Muscle of leg (tissue), 11 donors: ENCODE data around the gene CYTH4. TPM values are rescaled to one million over a fixed set of nuclear protein-coding genes. Genes with fewer than 3 reads are reported as not detected.

Source experiments
- DNase-seq: peaks from one replicate; pipeline ENCODE4 v3.0.0; 2013
- H3K27ac ChIP-seq: one replicate; pipeline ENCODE4 v1.5.1; 2013; ENCODE audit warnings: mild to moderate bottlenecking, low read length, control low read depth
- H3K27me3 ChIP-seq: one replicate; pipeline ENCODE4 v1.6.1; 2013; ENCODE audit warnings: low read length; ENCODE audit not compliant: control insufficient read depth, insufficient read depth
- H3K36me3 ChIP-seq: one replicate; pipeline ENCODE4 v1.6.1; 2013; ENCODE audit warnings: low read length; ENCODE audit not compliant: control insufficient read depth, insufficient read depth
- H3K4me1 ChIP-seq: one replicate; pipeline ENCODE4 v1.6.1; 2013; ENCODE audit warnings: low read length; ENCODE audit not compliant: control insufficient read depth, insufficient read depth
- H3K4me3 ChIP-seq: one replicate; pipeline ENCODE4 v1.5.1; 2013; ENCODE audit warnings: low read length, control low read depth
- H3K9me3 ChIP-seq: replicated peaks from 2 replicates; pipeline ENCODE4 v1.6.1; 2013; ENCODE audit warnings: low read depth, low read length; ENCODE audit not compliant: control insufficient read depth
- WGBS: methylation state at CpG from one replicate; pipeline ENCODE4 v1.1.5; 2013; ENCODE audit warnings: missing lambda C conversion rate; ENCODE audit not compliant: insufficient coverage; 5-methylcytosine and 5-hydroxymethylcytosine counted together
- polyA plus RNA-seq, 8 donors: library from polyadenylated mRNA; unstranded; fragments of 120-200 nt; gene quantifications; one replicate each; pipeline versions ENCODE4 v1.2.1 to v1.2.3, GENCODE V29; 2013; ENCODE audit warnings: inconsistent platforms in 1 of 8, low replicate concordance in 1 of 8; ENCODE audit not compliant: insufficient read length in 8 of 8, insufficient read depth in 1 of 8
- total RNA-seq: library from RNA; stranded (reverse); fragments of 120-200 nt; gene quantifications from one replicate; pipeline ENCODE4 v1.2.4, GENCODE V29; 2013

CYTH4 gene
- total and polyA plus RNA-seq, 9 donors, result 4.6 to 9.6 (median 5.8) TPM

DNA sequence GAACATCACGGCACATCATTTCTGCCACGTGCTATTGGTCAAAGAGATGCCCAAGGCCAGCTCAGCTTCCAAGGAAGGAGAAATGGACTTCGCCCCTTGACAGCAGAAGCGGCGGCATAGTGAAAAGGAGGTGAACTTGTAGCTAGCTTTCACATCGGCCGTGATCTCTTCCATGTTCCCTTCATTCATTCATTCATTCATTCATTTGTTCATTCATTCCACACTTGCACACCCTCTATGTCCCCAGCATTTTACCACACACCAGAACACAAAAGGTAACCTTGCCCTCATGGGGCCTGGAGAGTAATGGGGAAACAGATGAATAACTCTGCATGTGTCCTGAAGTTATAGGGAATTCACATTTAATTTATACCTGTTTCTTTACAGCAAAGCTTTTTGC is 1.1 kb upstream of the CYTH4 start:
- peaks cover 4% of the 10 kb centered on the region for H3K9me3 ChIP-seq
- 86% methylated on average over 4 of the region's 7 CpGs for WGBS
- H3K36me3 ChIP-seq, result no peaks in the 10 kb centered on the region
- no peak for DNase-seq
- peaks cover 7% of the 10 kb centered on the region for H3K27me3 ChIP-seq
- no peak overlapping the region for H3K4me3 ChIP-seq
- no peak overlapping the region for H3K27ac ChIP-seq
- peaks cover 13% of the 10 kb centered on the region for H3K4me1 ChIP-seq

DNA sequence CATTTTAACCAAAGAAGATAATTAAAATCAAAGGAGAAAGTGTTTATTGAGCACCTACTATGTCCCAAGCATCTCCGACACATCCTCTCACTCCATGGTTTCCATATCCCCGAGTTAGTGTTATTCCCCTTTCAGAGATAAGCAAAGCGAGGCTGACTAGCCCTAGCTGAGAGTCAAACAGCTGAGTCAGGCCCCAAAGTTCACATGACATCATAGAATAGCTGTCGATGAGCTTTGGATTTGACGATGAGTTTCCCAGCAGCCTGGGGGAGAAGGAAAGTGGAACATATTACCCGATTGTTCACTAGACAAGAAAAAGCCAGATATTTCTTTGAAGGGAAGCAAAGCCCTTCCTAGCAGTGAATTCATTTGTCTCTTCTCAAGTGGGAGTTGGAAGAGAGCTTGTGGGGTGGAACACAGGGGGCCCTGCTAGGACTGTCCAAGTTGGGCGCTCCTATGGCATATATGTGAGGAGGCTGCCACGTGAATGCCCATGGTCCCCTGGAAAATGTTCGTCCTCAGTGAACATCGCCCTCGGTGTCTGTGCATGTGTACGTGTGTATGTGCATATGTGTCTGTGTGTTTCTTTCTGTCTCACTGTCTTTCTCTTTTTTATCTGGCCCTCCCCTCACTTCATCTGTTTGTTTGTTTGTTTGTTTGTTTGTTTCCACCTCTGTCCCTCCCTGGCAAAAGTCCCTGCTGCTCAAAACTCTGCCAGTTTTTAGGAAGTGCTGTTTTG is 493 bp upstream of the CYTH4 start:
- Histone ChIP-seq H3K27ac (peak overlapping the region; percentile 63), H3K9me3 (peaks cover 4% of the 10 kb centered on the region), H3K27me3 (peaks cover 7% of the 10 kb centered on the region), H3K4me3 (peak overlapping the region; percentile 36), H3K4me1 (peaks cover 13% of the 10 kb centered on the region), H3K36me3 (no peaks in the 10 kb centered on the region)
- 76% methylated on average over 5 of the region's 12 CpGs for WGBS
- DNase-seq, result no peak

DNA sequence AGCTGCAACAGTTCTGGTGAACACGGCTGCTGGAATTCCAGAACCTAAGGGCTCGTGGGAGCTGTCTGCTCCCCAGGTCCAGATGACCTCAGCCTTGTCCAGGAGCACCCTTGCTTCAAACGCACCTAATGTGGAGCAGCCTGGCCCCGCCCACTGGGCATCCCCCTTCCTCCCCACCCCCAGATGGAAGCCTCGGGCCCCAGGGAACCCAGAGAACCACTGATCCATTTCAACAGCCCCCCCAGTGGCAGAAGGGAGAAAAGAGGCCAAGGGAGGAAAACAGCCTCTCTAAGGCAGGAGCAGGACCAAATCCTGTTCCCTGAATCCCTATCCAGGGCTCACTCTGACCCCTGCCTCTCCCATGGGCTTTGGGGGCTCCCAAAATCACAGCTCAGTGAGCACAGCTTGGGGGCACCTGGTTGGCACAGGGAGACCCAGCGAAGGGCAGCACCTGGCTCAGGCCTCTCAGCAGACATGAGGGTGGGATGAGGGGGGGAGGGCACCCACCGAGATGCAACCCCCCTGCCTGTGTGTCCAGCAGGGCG is 1.2 kb downstream of the CYTH4 start:
- Histone ChIP-seq H3K27me3 (peaks cover 3% of the 10 kb centered on the region), H3K4me3 (peak overlapping the region; percentile 36), H3K4me1 (peaks cover 13% of the 10 kb centered on the region), H3K36me3 (no peaks in the 10 kb centered on the region), H3K27ac (no peak overlapping the region), H3K9me3 (peaks cover 4% of the 10 kb centered on the region)
- 40% methylated on average over 3 of the region's 8 CpGs for WGBS
- DNase-seq, result peak; percentile 44

DNA sequence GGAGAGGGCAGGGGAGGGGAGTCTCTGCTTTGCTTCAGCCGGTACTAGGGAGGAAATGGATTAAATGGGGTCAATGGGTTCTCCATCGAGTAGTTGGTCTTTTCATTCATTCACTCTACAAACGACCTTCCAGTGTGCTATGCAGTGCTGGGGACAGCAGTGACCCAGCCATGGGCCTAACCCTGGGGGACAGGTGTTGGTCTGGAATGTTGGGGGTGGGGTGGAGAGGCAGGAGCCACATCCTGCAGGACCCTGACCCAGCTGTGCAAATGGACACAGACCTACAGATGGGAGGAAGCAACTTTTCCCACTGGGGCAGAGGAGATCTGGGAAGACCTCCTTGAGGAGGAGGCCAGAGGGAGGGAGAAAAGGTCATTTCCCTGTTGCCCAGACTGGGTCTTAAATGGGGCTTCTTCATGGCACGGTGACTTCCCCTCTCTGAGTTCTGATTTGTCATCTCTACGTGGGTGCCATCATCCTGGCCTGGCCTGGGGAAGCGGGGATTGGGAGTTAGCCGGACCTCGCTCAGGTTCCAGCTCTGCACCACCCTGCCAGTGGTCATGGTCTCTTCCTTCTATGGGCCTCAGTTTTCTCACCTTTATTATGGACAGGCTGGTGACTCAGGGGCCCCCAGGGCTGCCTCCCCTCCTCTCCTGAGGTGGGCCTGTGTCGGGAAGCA is 2.0 kb downstream of the CYTH4 start:
- Histone ChIP-seq H3K27ac (peak overlapping the region; percentile 22), H3K4me1 (peaks cover 13% of the 10 kb centered on the region), H3K9me3 (peaks cover 4% of the 10 kb centered on the region), H3K36me3 (no peaks in the 10 kb centered on the region), H3K27me3 (peaks cover 3% of the 10 kb centered on the region), H3K4me3 (peak overlapping the region; percentile 28)
- DNase-seq, result no peak
- 80% methylated on average over 5 of the region's 9 CpGs for WGBS

DNA sequence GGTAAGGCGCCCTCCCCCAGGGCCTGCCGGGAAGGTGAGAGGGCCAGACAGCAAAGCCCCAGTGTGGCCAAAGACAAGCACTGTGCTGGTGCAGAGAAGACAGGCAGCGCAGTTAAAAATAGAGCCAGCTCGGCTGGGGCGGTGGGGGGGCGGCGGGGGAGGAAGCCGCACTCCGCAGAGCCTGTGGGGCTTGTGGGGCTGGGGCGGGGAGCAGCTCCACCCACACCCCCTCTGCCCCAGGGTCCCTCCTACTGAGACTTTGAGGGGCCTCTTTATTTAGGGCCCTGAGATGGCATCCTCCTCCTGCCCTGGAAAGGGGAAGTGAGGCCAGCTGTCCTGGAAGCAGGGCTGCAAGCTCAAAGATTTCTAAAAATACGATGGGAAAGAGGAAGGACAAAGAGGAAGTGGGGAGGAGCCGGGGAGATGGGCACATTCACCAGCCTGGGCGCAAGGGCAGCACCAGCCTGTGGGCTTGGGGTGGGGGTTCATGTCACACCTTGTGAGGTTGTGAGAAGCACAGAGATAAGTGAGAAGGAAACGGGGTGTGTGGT is 2.6 kb downstream of the CYTH4 start:
- Histone ChIP-seq H3K27ac (peak overlapping the region; percentile 22), H3K27me3 (peaks cover 3% of the 10 kb centered on the region), H3K9me3 (peaks cover 4% of the 10 kb centered on the region), H3K36me3 (no peaks in the 10 kb centered on the region), H3K4me3 (no peak overlapping the region), H3K4me1 (peaks cover 9% of the 10 kb centered on the region)
- WGBS, result 40% methylated on average over 4 of the region's 14 CpGs
- peak; percentile 86 for DNase-seq

DNA sequence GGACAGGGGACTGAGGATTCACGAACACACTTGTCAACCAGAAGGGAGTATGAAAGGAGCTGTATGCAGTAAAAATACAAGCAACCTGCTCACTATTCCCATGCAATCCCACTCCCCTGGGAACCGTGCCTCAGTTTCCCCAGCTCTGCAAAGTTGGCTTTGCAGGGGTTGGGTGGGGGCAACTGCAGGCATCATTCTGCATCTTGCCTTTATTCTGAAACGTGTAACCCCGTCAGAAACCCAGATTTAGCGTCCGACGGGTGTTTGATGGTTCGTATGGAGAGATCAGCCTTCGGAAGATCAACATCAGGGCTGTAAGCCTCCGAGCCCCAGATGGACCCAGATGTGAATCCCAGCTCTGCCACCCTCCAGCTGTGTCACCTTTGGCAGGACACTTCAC is 3.6 kb downstream of the CYTH4 start:
- peaks cover under 1% of the 10 kb centered on the region for H3K9me3 ChIP-seq
- H3K4me1 ChIP-seq, result peaks cover 8% of the 10 kb centered on the region
- no peak overlapping the region for H3K4me3 ChIP-seq
- no peak for DNase-seq
- WGBS, result 87% methylated on average over 8 of the region's 10 CpGs
- no peak overlapping the region for H3K27ac ChIP-seq
- no peaks in the 10 kb centered on the region for H3K36me3 ChIP-seq
- peaks cover 3% of the 10 kb centered on the region for H3K27me3 ChIP-seq

DNA sequence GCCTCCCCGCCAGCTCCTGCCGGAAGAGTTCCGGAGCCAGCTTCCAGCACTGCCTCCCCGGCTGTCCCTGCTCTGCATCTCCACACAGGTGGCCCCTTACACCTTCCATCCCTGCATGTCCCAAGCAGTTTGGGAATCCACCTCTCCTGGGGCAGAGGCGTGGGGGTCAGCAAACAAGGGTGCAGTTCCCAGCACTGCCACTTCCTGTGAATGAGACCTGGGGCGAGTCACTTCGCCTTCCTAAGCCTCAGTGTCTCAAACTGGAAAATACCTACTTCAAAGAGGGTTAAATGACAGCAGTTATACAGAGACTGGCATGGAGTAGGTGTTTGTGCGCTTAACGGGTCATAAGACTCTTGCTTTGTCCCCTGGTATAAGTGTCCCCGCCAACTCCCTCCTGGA is 5.2 kb downstream of the CYTH4 start:
- no peaks in the 10 kb centered on the region for H3K36me3 ChIP-seq
- WGBS, result 82% methylated on average over 7 of the region's 10 CpGs

DNA sequence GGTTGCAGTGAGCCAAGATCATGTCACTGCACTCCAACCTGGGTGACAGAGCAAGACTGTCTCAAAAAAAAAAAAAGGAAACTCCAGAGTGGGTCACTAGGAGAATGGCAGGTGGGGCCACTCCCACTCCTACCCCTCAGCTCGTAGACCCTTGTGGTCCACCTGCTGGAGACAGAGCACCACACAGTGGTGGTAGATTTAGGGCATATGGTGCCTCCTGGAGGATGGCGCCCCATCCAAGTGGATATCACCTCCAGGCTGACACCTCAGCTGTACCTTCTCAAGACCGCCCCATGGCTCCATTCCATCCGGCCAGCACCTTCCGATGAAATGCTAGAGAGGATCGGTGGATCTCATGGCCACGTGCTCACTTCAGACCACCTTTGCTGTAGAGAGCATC is 6.2 kb downstream of the CYTH4 start:
- Histone ChIP-seq H3K27me3 (peaks cover 2% of the 10 kb centered on the region), H3K4me1 (peaks cover 11% of the 10 kb centered on the region), H3K9me3 (peaks cover 2% of the 10 kb centered on the region), H3K36me3 (no peaks in the 10 kb centered on the region), H3K4me3 (no peak overlapping the region), H3K27ac (no peak overlapping the region)
- DNase-seq, result no peak
- WGBS, result 95% methylated on average over 4 of the region's 7 CpGs

More for the DNA sequence above, 5.2 kb downstream of the CYTH4 start:
- Histone ChIP-seq H3K4me1 (peaks cover 11% of the 10 kb centered on the region), H3K4me3 (no peak overlapping the region), H3K27me3 (peaks cover 2% of the 10 kb centered on the region), H3K9me3 (peaks cover 2% of the 10 kb centered on the region), H3K27ac (no peak overlapping the region)
- no peak for DNase-seq

DNA sequence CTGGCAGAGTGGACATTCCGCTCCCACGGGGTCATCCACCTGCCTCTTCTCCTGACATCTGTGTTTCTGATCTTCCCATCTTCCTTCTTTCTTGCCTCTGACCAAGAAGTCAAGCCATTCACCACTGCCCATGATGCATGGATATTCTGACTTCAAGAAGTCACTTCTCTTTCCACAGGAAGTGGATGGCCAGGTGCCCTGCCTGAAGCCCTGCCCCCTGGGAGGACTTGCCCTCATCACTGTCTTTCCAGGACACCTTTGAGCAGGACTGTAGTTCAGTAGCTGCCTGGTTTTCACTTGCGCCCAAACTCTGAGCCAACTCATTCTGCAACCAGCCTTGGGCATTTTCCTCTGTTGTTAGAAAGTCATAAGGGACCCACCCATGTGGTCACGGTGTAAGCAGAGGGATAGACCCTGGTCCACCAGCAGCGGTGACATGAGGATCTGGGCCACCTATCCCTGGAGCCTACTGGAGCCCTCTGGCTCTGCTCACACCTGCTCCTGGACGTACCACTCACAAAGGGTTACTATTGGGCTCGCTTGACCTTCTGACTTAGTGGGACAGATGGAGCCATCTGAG is 6.9 kb downstream of the CYTH4 start:
- peaks cover 10% of the 10 kb centered on the region for H3K4me1 ChIP-seq
- 92% methylated on average over 5 of the region's 7 CpGs for WGBS
- peaks cover 2% of the 10 kb centered on the region for H3K27me3 ChIP-seq

DNA sequence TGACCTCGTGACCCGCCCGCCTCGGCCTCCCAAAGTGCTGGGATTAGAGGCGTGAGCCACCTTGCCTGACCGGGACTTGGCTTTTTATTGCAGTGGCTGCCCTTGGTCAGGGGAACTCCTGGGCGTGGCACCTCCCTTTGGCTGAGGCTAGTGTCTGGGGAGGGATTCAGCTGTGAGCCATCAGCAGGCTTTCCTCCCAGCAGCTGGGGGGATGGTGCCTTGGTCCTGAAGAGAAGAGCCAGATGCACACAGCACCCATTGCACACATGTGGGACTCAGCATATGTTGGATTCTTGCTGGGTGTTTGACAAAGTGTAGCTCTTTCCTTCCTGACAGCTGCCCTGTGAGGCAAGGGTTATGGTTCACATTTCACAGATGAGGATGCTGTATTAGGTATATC is 8.4 kb downstream of the CYTH4 start:
- Histone ChIP-seq H3K4me1 (peaks cover 8% of the 10 kb centered on the region), H3K4me3 (no peak overlapping the region), H3K27me3 (peaks cover 2% of the 10 kb centered on the region), H3K36me3 (no peaks in the 10 kb centered on the region), H3K27ac (no peak overlapping the region), H3K9me3 (peaks cover 2% of the 10 kb centered on the region)
- no CpG with 5 or more reads among the region's 7 CpGs for WGBS
- DNase-seq, result peak; percentile 53

More for the DNA sequence above, 6.9 kb downstream of the CYTH4 start:
- peaks cover 2% of the 10 kb centered on the region for H3K9me3 ChIP-seq
- no peak overlapping the region for H3K27ac ChIP-seq
- no peak overlapping the region for H3K4me3 ChIP-seq
- no peaks in the 10 kb centered on the region for H3K36me3 ChIP-seq
- DNase-seq, result no peak
